Measurements from ENCODE around the gene SNCB.
"Not testable (repeated sequence)": the region's sequence is repeated elsewhere in the genome, so short reads cannot be mapped to it uniquely, and the experiment has no call there.

Gene SNCB

DNA sequence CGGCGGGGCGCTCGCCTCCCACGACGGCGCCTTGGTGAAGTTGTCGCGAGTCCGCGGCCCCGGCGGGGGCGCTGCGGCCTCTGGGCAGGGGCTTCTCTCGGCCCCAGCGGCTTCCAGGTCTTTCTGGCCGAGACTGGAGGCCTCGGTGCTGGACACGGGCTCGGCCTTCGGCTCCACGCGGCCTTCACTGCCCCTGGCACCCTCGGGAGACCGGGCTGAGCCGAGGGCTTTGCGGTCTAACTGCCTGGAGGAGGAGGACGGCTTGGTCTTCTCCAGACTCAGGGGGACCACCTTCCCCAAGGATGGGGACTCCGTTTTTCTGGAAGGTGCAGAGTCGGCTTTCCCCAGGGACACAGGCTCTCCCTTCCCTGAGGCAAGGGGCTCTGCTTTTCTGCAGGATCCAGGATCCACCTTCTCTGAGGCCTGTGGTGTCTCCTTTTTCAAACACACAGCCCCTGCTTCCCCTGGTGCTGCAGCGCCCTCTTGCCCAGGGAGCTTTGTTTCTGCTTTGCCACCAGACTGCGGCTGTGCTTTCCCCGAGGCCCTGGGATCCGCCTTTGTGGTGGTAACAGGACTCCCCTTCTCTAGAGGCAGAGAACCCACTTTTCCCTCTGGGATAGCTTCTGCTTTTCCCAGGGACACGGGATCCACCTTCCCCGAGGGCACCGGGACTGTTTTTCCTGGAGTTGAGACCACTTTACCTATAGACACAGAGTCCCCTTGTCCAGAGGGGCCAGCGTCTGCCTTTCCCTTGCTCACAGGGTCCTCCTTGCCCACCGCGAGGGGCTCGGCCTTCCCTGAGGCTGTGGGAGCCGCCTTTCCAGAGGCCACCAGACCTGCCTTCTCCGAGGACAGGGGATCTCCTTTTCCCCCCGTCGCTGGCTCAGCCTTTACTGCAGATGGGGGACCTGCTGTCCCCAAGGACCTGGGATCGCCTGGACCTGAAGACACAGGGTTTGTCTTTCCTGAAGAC, 32.6 kb downstream of the SNCB start:
- DNase-seq = no peak

DNA sequence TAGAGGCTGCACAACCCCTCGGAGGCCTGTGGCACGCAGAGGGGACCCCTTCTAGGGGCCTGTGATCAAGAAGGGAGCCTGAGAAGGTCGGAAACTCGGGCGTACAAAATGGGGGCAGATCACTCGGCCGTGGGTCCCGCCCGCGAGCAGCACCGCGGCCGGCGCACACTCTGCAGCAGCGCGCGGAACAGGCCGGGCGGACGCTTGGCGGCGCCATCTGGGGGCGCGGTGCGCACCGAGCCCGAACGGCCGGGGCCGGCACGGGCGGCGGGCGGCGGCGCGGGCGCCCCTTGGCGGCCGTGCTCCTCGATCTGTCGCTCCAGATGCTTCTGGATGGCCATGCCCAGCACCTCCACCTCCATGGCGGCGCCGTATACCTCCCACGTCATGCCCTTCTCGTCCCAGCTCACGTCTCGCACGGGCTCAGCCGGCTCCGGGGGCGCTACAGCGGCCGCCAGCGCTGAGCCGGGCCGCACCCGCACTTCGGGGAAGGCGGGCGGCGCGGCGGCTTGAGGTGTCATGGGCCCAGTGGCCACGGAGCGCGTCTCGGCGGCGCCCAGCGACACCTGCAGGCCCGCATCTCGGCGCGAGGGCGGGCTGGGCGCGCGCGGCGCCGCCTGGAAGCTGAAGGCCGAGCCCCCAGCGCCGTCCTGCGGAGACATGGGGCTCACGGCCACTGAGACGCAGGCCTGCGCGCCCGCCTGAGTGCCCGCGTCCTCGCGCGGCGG, 33.5 kb downstream of the SNCB start:
- DNase-seq = peak; percentile 33 to 80 (median 59)

DNA sequence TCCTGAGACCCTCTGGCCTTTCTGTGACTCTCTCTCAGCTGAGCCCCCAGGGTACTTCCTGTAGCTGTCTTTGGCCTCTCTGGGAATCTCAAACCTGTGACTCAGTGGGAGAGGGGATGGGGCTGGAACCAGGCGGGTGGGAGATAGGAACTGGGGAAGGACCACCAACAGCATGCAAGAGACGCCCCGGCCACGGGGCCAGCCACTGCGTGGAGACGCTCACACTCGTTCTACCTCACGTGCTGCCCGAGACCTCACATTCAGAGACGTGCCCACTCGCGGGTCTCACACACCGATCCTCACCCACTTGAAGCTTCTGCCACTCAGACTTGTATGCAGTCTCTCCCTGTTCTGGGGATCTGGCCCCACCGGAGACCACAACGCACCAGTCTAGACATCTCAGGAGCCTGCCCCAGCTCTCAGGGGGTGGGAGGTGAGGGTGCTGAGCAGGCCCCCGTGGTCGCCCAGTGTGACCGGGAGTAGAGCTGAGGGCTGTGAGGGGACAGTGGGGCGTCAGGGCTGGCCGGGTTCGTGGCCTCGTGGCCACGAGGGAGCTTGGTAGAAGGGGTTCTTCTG, 34.2 kb downstream of the SNCB start:
- DNase-seq = no peak

DNA sequence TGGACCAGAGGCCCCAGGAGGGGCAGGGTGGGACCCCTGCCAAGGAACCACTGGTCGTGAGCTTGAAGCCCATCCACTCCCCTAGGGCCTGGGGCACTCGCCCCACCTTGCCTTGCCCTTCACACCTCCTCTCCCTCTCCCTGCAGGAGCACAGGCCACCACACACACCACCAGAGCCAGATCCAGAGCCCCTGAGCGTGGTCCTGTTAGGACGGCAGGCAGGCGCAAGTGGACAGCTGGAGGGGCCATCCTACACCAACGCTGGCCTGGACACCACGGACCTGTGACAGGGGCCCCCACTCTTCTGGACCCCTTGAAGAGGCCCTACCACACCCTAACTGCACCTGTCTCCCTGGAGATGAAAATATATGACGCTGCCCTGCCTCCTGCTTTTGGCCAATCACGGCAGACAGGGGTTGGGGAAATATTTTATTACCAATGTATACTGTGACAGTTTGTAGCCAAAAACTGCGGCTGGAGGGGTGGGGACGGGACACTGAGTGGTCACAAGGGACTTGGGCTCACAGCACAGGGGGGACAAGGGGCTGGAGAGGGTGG, 34.9 kb downstream of the SNCB start:
- no peak for DNase-seq

DNA sequence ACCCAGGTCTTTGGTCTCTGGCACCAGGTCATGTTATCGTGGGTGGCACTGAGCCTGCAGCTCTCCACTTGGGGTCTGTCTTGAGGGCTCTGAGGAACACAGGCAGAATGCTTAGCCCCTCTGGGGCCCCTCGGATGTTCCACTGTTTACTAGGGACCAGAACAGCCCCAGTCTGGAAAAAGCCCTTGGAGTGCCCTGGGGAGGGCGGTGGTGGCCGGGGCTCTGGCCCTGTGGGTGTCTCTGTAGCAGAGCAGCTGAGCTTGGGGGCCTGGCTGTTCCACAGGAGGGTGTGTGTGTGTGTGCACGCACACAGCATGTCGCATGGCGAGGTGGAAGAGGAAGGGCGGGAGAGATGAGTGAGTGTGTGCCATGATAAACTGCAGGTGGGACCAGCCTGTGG, 35.8 kb downstream of the SNCB start:
- DNase-seq = no peak

DNA sequence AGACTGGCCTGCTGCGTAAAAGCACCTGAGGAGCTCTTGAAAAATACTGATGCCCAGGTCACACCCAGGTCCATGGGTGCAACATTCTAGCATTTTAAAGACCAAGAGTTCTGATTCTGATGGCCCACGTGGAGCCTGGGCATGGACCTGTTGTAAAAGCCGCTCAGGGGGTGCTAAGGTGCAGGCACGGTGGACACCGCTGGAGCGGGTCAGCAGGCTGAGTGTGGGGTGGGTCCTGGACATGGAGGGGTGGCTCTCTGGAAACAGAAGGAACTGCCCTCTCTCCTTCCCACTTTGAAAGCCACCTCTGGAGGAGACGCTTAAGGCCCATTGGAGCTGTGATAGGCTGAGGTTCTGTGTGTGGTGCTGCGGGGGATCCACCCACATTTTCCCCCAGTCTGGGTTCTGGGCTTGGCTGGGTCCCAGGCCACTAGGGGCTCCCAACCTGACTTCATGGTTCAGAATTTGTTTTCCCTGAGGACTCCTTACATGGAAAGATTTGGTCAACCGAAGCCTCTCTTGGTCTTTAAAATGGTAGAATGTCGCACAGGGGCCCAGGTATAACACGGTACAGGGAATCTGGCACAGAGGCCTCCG, 37.0 kb downstream of the SNCB start:
- DNase-seq = no peak

DNA sequence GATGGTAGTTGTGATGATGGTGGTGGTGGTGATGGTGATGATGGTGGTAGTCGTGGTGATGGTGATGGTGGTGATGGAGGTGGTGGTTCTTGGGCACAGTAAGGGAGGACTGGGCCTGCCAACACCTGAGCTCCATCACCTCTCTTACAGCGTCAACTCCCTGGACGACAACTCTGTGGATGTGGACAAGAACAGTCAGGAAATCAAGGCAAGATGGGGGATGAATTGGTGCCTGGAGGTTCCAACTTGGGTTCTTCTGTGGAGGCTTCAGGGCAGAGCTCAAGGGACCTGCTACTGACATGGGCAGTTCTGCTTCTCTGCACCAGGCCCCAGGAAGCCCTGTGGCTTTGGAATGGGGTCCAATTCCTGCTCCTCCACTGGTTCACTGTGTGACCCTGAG, 37.8 kb downstream of the SNCB start:
- DNase-seq = no peak

DNA sequence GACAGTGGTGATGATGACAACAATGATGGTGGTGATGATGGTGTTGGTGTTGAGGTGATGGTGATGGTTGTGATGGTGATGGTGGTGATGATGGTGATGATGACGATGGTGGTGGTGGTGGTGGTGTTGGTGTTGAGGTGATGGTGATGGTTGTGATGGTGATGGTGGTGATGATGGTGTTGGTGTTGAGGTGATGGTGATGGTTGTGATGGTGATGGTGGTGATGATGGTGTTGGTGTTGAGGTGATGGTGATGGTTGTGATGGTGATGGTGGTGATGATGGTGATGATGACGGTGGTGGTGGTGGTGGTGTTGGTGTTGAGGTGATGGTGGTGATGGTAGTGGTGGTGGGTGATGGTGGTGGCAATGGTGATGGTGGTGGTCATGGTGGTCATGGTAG, 38.7 kb downstream of the SNCB start:
- not testable (repeated sequence) for DNase-seq

DNA sequence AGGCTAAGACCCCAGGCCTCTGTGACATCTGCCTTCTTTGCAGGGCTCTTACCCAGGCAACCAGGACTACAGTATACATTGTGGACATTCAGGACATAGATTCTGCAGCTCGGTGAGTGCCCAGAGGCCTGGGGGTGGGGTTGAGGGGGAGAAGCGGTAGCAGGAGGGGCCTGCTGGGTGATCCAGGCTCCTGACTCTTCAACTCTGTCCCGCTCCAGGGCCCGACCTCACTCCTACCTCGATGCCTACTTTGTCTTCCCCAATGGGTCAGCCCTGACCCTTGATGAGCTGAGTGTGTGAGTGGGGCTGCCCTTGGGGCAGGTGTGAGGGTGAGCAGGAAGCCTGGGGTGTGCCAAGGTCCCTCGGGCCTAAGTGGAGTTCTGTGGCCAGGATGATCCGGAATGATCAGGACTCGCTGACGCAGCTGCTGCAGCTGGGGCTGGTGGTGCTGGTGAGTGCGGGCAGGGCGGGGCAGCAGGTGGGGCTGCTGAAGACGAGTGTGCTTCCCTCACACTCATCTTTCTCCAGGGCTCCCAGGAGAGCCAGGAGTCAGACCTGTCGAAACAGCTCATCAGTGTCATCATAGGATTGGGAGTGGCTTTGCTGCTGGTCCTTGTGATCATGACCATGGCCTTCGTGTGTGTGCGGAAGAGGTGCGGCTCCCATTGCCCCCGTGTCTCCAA, 40.2 kb downstream of the SNCB start:
- no peak for DNase-seq

DNA sequence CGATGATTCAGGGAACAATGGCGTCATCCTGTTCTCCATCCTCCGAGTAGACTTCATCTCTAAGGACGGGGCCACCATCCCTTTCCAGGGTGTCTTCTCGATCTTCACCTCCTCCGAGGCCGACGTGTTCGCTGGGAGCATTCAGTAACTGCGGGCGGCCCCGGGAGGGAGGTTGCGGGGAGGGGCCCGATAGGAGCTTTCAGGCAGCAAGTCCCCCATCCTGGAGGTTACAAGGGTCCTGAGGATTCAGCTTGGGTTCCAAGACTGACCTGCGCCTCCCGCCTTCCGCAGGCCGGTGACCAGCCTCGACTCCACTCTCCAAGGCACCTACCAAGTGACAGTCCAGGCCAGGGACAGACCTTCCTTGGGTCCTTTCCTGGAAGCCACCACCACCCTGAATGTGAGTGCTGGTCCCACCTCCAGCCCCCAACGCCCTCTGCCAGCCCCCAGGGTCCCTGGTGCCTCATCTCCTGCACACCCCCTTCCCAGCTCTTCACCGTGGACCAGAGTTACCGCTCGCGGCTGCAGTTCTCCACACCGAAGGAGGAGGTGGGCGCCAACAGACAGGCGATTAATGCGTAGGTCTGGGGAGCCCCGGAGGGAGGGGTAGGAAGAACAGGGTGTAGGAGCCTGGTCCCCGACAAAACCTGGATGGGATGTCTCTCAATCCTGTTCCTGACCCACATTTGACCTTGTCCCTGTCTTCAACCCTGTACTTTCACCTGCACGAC, 41.1 kb downstream of the SNCB start:
- no peak for DNase-seq

DNA sequence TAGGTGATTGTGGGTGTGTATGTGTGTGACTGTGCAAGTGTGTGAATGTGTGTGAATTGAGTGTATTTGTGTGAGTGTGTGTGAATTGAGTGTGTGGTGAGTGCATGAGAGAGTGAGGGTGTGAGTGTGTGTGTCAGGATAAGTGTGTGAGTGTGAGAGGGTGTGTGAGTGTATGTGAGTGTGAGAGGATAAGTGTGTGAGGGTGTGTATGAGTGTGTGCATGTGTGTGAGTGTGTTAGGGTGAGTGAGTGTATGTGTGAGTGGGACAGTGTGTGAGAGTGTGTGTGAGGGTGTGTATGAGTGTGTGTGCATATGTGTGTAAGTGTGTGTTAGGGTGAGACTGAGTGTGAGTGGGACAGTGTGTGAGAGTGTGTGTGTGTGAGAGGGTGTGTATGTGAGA, 42.0 kb downstream of the SNCB start:
- DNase-seq = no peak

DNA sequence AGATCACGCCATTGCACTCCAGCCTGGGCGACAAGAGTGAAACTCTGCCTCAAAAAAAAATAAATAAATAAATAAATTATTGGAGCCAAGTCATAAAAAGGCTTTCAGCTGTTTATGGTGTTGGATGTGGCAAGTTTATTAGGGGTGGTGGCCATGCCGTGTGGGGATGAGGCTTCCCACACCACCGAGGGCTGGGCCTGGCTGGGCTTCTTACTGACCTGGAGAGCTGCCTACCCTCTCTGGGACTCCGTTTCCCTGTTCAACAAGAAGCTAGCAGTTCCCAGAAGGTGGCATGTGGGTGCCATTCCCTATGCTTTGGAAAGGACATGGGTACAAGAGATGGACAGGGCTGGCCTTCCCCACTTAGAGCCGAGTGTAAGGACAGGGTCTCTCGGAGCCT, 42.9 kb downstream of the SNCB start:
- DNase-seq = no peak

DNA sequence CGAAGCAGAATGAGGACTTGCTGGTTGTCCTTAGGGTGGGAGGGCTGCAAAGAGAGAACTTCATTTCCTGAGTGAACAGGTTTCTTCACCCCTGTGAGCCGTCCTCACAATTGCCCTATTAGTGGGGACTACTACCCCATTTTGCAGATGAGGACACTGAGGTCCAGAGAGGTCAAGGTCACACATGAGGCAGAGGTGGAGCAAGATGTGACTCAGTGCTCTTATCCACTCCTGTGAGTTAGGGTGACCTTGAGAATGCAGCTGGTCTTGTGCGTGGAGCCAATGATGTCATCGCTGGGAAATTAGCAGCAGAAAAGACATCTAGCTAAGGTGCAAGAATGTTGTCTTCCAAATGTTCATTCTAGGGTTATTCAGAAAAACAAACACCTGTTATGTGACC, 47.3 kb downstream of the SNCB start:
- DNase-seq = no peak

DNA sequence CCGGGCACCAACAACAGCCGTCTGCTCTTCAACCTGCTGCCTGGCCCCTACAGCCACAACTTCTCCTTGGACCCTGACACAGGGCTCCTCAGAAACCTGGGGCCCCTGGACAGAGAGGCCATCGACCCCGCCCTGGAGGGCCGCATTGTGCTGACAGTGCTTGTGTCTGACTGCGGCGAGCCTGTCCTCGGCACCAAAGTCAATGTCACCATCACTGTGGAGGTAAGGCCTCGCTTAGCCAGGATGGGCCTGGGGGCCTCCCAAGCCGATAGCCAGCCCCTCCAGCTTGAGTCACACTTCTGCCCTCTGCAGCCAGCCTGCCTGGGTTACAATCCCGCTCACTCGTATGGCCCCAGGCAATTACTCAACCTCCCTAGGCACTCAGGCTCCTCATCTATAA, 49.0 kb downstream of the SNCB start:
- no peak for DNase-seq

DNA sequence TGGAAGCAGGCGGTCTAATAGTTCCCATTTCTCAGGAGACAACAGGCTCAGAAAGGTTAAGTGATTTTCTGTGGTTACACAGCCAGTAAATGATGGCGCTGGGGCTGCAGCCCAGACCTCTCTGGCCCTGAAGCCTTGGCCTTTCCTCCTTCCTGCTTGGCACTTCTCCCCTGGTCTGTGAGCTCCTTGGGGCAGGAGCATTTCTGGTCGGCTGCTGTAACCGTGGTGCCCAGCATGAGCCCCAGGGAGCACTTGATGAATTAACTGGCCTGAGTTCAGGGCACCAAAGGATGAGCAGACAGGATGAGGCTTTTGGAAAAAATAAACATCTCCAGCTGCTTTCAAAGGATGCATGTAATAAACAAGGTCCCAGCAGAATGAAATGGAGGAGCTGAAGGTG, 51.0 kb downstream of the SNCB start:
- no peak for DNase-seq

DNA sequence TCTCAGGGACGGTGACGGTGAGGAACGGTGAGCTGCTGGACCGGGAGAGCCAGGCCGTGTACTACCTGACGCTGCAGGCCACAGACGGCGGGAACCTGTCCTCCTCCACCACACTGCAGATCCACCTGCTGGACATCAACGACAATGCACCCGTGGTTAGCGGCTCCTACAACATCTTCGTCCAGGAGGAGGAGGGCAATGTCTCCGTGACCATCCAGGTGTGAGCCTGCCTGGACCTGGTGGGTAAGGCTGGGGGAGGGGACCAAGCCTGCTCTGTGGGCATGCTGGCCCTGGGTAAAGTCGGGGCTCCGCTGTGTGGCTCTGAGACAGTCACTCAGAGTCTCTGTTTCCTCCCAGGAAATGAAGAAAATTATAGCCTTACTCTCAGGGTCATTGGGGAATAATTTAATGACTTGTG, 51.9 kb downstream of the SNCB start:
- peak in 1 of 4 experiments; percentile 26 for DNase-seq

DNA sequence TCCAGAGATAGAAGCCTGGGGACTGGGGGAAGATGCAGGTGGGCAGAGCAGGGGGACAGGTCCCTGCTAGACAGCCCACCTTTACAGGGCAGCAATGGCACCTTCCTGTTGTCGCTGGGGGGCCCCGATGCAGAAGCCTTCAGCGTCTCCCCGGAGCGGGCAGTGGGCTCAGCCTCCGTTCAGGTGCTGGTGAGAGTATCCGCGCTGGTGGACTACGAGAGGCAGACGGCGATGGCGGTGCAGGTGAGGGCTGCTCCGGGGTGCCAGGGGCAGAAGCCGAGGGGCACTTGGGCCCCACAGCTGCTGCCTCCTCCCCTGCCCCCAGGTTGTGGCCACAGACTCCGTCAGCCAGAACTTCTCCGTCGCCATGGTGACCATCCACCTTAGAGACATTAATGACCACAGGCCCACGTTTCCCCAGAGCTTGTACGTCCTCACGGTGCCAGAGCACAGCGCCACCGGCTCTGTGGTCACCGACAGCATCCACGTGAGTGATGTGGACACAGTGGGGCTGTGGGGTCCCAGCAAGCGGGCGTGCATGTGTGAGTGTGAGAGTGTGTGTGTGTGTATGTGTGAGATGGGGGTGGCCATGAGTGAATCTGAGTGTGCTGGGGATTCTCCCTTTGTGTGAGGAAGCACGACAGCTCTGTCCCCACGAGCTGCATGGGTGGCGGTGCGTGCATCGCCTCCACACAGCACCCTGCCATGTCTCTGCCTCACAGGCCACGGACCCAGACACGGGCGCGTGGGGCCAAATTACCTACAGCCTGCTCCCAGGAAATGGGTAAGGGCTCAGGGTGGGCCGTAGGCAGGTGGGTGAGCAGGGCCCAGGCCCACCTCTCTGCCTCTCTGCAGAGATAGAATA, 52.8 kb downstream of the SNCB start:
- no peak for DNase-seq

DNA sequence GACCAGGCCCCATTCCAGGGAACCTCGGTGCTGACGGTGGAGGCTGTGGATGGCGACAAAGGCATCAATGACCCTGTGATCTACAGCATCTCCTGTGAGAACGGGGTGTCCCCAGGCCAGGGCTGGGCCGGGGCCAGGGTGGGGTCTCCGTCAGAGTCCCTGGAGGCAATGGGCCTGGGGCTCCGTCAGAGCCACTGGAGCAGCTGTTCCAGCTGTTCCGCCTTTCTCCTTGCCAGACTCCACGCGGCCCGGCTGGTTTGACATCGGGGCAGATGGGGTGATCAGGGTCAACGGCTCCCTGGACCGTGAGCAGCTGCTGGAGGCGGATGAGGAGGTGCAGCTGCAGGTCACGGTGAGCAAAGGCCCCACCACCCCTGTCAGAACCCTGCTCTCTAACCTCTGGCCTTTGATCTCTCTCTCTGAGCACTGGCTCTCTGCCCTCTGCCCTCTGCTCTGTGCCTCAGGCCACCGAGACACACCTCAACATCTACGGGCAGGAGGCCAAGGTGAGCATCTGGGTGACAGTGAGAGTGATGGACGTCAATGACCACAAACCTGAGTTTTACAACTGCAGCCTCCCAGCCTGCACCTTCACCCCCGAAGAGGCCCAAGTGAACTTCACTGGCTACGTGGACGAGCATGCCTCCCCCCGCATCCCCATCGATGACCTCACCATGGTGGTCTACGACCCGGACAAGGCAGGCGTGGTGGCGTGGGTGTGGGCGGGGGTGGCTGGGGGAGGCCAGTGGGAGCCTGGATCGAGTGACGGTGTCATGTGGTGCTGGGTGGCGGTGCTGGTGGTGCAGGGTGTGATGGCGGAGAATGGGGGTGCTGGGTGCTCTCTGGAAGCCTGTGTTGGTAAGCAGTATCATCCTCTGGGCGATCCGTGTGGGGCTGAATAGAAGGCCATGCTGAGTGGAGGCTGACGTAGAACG, 54.6 kb downstream of the SNCB start:
- no peak for DNase-seq

DNA sequence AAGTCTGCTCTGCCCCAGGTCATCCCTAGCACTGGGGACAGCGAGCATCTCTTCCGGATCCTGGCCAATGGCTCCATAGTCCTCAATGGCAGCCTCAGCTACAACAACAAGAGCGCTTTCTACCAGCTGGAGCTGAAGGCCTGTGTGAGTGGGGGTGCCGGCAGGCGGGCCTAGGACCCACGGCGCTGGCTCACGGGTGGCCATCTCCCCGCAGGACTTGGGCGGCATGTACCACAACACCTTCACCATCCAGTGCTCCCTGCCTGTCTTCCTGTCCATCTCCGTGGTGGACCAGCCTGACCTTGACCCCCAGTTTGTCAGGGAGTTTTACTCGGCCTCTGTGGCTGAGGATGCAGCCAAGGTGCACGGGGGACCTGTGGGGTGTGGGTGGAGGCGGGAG, 55.3 kb downstream of the SNCB start:
- DNase-seq = no peak

DNA sequence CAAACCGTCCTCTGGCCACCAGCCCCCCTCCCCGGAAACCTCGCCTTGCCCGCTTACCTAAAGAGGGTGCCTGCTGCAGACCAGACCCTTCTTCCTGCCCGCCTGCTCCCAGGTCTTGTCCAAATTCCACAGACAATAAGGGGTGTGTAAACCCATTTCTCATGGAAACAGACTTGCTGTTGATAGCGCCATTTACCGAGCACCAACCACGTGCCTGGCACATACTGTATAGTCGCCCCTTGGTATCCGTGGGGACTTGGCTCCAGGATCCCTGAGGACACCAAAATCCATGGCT, 56.1 kb downstream of the SNCB start:
- no peak for DNase-seq
